ENCODE measurements around the gene MFSD11.

MFSD11 gene

GRCh38 chr17:76791053-76791980 is 53.4 kb downstream of the MFSD11 start:
- DNase-seq (ENCODE audit: low spot score): no peak

GRCh38 chr17:76792348-76792747 is 54.4 kb downstream of the MFSD11 start:
- no peak for TF ChIP-seq CTCF (IDR thresholded peaks at IDR 0.05)
- no peak for DNase-seq (ENCODE audit: low spot score)
- Histone ChIP-seq H3K4me3 (no peak overlapping the region), H3K27ac (no peak overlapping the region)

More at GRCh38 chr17:76791053-76791980, 53.4 kb downstream of the MFSD11 start:
- H3K4me3 ChIP-seq: peak overlapping the region; percentile 52
- peak overlapping the region in 1 of 2 donors; percentile 41 for H3K27ac ChIP-seq
- TF ChIP-seq CTCF (IDR thresholded peaks at IDR 0.05): no peak

GRCh38 chr17:76793775-76794174 is 55.9 kb downstream of the MFSD11 start:
- DNase-seq (ENCODE audit: low spot score): no peak
- no peak overlapping the region for H3K4me3 ChIP-seq
- TF ChIP-seq CTCF (IDR thresholded peaks at IDR 0.05): no peak
- H3K27ac ChIP-seq: no peak overlapping the region

- TF ChIP-seq CTCF (IDR thresholded peaks at IDR 0.05): no peak
- no peak overlapping the region for H3K27ac ChIP-seq
- no peak for DNase-seq (ENCODE audit: low spot score)
- no peak overlapping the region for H3K4me3 ChIP-seq
Measured at GRCh38 chr17:76796081-76796480, 58.2 kb downstream of the MFSD11 start.

- TF ChIP-seq CTCF (IDR thresholded peaks at IDR 0.05): no peak
- Histone ChIP-seq H3K27ac (no peak overlapping the region), H3K4me3 (no peak overlapping the region)
- no peak for DNase-seq (ENCODE audit: low spot score)
Measured at GRCh38 chr17:76797241-76797840, 59.4 kb downstream of the MFSD11 start.

GRCh38 chr17:76801706-76802105 is 63.8 kb downstream of the MFSD11 start:
- TF ChIP-seq CTCF (IDR thresholded peaks at IDR 0.05): no peak
- H3K4me3 ChIP-seq: no peak overlapping the region
- no peak overlapping the region for H3K27ac ChIP-seq

More at GRCh38 chr17:76801706-76802105, 63.8 kb downstream of the MFSD11 start:
- no peak for DNase-seq (ENCODE audit: low spot score)

Data from coronary artery (tissue), 2 donors.